HG03280 (cell line): ENCODE results near the gene LRRC37B.
"Not testable (repeated sequence)": the region's sequence is repeated elsewhere in the genome, so short reads cannot be mapped to it uniquely, and the experiment has no call there.

ENCODE experiments used
- ATAC-seq: cut with Tn5 transposase; IDR thresholded peaks from one replicate; pipeline ENCODE4 v1.9.1; 2021; ENCODE audit warnings: mild to moderate bottlenecking, moderate library complexity; ENCODE audit not compliant: unreplicated experiment

The LRRC37B gene

GRCh38 chr17:32041306-32041875 is 34.2 kb downstream of the LRRC37B start:
- not testable (repeated sequence) for ATAC-seq

- ATAC-seq, result not testable (repeated sequence)
These were observed 35.1 kb downstream of the LRRC37B start for GRCh38 chr17:32042266-32042665.

GRCh38 chr17:32045611-32046010 is 38.4 kb downstream of the LRRC37B start:
- not testable (repeated sequence) for ATAC-seq

- not testable (repeated sequence) for ATAC-seq
These were observed 40.5 kb downstream of the LRRC37B start for GRCh38 chr17:32047663-32048062.

- not testable (repeated sequence) for ATAC-seq
These were observed 47.8 kb downstream of the LRRC37B start for GRCh38 chr17:32054985-32055384.

GRCh38 chr17:32055425-32055824 is 48.2 kb downstream of the LRRC37B start:
- not testable (repeated sequence) for ATAC-seq

GRCh38 chr17:32056500-32056899 is 49.3 kb downstream of the LRRC37B start:
- ATAC-seq, result not testable (repeated sequence)

GRCh38 chr17:32057460-32058105 is 50.4 kb downstream of the LRRC37B start:
- not testable (repeated sequence) for ATAC-seq

GRCh38 chr17:32060695-32061094 is 53.5 kb downstream of the LRRC37B start:
- not testable (repeated sequence) for ATAC-seq

- not testable (repeated sequence) for ATAC-seq
These were observed 54.7 kb downstream of the LRRC37B start for GRCh38 chr17:32061840-32062239.

GRCh38 chr17:32064091-32064490 is 56.9 kb downstream of the LRRC37B start:
- not testable (repeated sequence) for ATAC-seq

GRCh38 chr17:32066123-32066680 is 59.0 kb downstream of the LRRC37B start:
- ATAC-seq, result not testable (repeated sequence)

GRCh38 chr17:32066863-32067642 is 59.9 kb downstream of the LRRC37B start:
- ATAC-seq, result peak; percentile 89

- not testable (repeated sequence) for ATAC-seq
These were observed 61.9 kb downstream of the LRRC37B start for GRCh38 chr17:32069067-32069466.

- peak; percentile 77 for ATAC-seq
These were observed 64.8 kb downstream of the LRRC37B start for GRCh38 chr17:32071961-32072360.

GRCh38 chr17:32073131-32073530 is 65.9 kb downstream of the LRRC37B start:
- not testable (repeated sequence) for ATAC-seq

GRCh38 chr17:32079753-32080152 is 72.6 kb downstream of the LRRC37B start:
- not testable (repeated sequence) for ATAC-seq

GRCh38 chr17:32083550-32083979 is 76.4 kb downstream of the LRRC37B start:
- not testable (repeated sequence) for ATAC-seq

GRCh38 chr17:32084003-32084941 is 77.1 kb downstream of the LRRC37B start:
- ATAC-seq, result not testable (repeated sequence)
